ENCODE data around the gene PTOV1.
"Not testable (repeated sequence)": the region's sequence is repeated elsewhere in the genome, so short reads cannot be mapped to it uniquely, and the experiment has no call there.

PTOV1 gene

DNA sequence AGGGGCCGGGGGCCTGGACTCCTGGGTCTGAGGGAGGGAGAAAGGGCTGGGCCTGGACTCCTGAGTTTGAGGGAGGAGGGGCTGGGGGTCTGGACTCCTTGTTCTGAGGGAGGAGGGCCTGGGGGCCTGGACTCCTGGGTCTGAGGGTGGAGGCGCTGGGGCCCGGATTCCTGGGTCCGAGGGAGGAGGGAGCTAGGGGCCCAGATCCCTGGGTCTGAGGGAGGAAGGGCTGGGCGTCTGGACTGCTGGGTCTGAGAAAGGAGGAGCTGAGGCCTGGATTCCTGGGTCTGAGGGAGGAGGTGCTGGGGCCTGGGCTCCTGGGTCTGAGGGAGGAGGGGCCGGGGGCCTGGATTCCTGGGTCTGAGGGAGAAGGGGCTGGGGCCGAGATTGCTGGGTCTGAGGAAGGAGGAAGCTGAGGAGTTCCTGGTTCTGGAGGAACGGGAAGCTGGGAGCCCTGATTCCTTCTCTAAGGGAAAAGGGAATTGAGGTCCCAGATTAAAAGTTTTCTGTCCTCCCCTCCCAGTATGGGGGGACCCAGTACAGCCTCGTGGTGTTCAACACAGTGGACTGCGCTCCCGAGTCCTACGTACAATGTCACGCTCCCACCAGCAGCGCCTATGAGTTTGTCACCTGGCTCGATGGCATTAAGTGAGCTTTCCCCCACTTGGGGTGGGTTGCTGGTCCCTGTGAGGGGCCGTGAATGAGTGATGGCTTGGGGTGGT, 32.1 kb upstream of the PTOV1 start:
- DNase-seq: no peak

- not testable (repeated sequence) for DNase-seq
These were observed 31.4 kb upstream of the PTOV1 start for GRCh38 chr19:49819452-49820115.

DNA sequence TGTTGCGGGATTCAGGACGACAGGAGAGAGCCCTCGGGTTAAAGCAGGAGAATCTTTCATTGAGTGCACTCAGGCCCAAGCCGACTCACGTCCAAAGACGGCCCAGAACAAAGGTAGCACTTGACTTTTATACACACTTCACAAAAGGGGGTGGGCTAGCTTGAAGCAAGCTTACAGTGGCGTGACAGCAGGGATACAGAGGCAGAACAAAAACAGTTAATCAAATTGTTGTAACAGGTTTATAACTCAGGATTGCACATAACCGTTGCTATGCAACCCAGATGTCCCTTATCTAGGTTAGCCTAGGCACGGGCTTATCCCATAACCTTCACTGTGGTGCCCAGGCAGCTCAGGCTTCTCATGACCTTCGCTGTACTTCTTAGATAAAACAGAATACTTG, 30.8 kb upstream of the PTOV1 start:
- DNase-seq: no peak

DNA sequence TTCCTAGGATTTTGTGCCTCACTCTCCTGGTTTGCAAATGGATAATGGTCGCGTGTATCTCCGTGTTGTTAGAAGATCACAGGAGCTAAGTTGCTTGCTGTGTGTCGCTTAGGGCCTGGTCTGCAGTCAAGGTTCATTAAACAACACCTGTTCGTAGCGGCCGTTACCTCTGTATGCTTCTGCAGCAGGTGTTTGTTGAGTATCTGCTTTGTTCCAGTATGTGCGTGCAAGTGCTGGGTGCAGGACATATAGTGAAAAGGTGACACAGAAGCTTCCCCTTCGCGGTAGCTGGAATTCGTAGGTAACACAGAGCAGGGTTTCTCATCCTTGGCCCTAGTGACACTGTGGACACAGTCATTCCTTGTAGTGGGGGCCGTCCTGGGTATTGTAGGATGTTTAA, 27.5 kb upstream of the PTOV1 start:
- DNase-seq: no peak

- DNase-seq: no peak
These were observed 26.3 kb upstream of the PTOV1 start for GRCh38 chr19:49824662-49825061.

DNA sequence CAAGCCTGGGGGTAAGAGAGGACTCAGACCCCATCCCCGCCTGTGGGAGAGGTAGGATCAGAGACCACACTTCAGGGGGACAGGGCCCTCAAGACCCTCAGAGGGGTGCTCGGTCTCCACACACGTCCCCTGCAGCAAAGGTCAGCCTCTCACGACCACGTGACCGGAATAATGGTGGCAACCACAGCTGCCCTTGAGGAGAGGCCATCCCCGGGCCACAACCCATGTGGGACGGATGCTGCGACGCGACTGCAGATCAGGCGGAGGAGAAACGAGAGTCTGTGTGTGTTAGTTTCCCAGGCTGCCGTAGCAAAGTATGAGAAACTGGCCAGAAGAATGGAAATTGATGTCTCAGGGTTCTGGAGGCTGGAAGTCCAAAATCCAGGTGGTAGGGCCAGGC, 23.9 kb upstream of the PTOV1 start:
- DNase-seq: no peak

DNA sequence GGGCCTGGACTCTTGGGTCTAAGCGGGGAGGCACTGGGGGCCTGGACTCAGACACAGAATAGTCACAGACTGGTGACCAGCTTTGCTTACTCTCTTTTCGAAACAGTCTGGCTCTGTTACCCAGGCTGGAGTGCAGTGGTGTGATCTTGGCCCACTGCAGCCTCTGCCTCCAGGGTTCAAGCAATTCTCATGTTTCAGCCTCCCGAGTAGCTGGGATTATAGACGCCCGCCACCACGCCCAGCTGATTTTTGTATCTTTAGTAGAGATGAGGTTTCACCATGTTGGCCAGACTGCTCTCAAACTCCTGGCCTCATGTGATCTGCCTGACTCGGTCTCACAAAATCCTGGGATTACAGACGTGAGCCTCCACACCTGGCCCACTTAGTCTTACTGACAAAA, 21.8 kb upstream of the PTOV1 start:
- no peak for DNase-seq

- DNase-seq: no peak
These were observed 21.2 kb upstream of the PTOV1 start for GRCh38 chr19:49829721-49830120.

DNA sequence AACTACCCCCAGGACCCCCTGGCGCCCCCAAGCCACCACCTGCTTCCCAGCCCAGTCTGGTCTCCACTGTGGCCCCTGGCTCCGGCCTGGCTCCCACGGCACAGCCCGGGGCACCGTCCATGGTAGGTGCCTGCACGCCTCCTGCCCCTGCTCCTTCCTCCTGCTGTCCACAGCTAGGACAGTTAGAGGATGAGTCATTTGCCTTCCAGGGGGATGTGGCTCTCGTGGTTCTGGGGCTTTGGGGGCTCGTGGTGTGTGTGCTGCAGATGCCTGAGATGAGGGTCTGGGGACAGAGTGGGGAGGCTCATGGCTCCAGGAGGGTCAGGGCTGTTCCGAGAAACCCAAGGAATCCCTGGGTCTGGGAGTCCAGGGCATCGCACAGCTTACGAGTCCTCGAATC, 20.2 kb upstream of the PTOV1 start:
- DNase-seq: no peak

DNA sequence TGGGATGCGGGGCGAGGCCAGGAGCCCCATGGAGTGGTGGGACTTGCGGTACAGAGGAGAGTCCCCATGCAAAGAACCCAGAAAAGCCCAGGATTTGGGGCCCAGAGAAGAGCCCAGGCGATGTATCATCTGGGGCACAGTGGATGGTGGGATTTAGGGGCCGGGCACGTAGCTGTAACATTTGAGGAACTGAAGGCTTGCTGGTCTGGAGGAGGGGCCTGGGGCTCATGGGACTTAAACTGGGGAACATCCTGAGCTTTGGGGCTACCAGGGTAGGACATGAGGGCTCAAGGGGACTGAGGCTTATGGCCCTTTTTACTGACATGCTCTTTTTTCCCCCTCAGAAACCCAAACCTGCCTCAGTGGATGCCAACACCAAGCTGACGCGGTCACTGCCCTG, 19.4 kb upstream of the PTOV1 start:
- no peak for DNase-seq

DNA sequence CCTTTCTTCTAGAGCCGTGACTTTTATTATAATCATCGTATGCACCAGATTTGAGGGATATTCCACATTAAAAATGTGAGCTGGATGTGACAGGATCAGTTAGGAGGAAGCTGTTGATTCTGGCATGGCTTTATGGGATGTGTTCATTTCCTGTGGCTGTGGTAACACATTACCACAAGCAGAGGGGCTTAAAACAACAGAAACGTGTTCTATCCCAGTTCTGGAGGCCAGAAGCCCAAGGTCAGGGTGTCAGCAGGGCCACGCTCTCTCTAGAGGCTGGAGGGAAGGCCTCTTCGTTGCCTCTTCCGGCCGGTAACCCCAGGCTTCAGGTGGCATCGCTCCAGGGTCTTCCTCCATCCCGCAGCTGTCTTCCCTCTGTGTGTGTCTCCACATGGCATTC, 18.4 kb upstream of the PTOV1 start:
- no peak for DNase-seq

GRCh38 chr19:49833599-49833998, 17.4 kb upstream of the PTOV1 start:
- no peak for DNase-seq

DNA sequence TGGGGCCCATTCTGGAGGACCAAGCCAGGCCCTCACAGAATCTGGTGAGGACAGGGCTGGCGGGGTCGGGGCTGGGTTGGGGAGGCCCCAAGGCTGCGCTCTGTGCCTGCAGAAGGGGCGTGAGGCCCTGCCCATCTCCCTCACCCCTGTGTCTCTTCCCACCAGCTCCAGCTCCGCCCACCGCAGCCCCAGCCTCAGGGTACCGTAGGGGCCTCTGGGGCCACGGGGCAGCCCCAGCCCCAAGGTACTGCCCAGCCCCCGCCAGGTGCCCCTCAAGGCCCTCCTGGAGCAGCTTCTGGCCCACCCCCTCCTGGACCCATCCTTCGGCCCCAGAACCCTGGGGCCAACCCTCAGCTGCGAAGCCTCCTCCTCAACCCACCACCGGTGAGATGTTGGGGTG, 15.4 kb upstream of the PTOV1 start:
- no peak for DNase-seq

DNA sequence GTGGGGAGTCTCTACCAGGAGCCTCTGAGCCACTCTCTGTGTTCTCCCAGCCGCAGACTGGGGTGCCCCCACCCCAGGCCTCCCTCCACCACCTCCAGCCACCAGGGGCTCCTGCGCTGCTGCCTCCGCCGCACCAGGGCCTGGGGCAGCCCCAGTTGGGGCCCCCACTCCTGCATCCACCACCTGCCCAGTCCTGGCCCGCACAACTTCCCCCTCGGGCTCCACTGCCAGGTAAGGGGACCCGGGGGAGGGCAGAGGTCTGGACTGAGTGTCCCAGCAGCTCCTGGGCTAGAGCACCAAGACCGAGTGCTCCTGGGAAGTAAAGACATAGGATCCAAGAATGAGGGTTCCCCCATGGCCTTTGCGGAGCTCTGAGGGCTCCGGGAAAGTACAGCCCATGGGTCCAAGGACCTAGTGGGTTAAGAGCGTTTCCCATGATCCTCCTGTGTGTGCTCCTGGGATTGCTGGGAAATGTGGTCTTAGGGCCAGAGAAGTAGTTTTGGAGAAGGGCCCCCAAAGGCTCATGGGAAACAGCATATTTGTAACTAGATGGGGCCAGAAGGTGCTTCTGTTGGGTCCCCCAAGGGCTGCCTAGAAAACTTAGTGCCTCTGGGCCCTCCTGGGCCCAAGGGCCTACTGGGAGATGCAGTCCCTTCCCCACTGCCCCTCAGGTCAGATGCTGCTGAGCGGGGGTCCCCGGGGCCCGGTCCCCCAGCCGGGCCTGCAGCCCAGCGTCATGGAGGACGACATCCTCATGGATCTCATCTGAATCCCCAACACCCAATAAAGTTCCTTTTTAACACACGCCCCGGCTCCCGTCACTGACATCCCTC, 14.6 kb upstream of the PTOV1 start:
- DNase-seq: no peak

DNA sequence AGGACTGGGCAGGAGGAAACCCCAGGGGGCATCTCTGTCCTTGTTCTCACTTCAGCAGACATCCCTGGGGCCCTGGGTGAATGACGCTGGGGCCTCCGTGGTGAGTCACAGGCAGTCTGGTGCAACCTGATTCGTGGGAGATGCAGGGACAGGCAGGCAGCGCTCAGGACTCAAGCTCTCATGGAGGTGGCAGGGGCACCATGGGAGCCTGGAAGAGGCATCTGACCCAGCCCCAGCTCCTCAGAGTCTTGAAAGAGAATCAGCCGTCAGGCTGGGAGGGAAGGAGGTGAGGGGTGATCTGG, 14.0 kb upstream of the PTOV1 start:
- no peak for DNase-seq

GRCh38 chr19:49837425-49837824, 13.5 kb upstream of the PTOV1 start:
- no peak for DNase-seq

DNA sequence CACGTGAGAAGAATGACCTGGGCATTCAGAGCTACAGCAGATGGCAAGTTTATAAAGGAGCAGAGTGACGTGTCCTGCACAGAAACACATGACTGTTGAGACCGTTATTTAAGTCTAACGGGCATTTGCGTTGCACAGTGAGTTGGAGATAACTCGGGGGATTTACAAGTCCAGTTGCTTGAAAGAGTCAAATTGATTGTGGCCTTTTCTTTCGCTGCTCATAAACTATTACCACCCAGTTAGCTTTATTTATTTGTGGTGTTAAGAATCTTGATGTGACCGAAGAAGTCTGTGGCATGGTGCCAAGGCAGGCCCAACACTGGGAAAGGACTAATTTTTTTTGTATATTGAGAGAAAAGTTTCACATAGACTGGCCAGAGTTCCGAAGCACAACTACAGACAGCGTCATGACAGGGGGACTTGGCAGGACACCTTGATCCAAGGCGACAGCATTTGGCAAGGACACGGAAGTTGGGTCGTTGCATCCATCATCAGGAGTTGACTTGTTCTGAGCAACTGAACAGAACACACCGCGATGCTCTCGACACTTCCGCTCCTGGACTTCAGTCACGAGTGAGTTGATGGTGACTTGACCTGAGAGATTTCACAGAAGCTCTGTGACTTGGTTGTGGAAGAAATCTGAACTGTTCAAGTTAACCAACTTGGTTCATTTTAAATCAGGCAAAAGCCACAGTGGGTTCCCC, 11.9 kb upstream of the PTOV1 start:
- no peak for DNase-seq

GRCh38 chr19:49839713-49840112, 11.2 kb upstream of the PTOV1 start:
- DNase-seq: no peak

DNA sequence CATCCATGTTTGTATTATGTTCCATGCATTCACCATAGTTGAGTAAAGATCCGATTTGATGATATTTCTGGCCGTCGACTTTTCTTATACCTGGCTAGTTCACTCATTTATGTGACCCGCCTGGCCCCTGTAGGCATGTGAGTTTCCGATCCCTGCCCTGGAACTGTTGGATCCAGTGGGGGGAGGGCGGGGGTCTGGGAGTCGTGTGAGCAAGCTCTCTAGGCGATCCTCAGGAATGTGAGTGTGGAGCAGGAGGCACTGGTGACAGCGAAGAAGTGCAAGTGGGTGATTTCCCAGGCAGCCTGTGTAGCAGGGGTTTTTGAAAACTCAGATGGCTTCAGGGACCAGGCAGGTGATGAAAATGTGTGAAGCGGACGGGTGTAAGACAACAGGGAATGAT, 10.6 kb upstream of the PTOV1 start:
- no peak for DNase-seq

DNA sequence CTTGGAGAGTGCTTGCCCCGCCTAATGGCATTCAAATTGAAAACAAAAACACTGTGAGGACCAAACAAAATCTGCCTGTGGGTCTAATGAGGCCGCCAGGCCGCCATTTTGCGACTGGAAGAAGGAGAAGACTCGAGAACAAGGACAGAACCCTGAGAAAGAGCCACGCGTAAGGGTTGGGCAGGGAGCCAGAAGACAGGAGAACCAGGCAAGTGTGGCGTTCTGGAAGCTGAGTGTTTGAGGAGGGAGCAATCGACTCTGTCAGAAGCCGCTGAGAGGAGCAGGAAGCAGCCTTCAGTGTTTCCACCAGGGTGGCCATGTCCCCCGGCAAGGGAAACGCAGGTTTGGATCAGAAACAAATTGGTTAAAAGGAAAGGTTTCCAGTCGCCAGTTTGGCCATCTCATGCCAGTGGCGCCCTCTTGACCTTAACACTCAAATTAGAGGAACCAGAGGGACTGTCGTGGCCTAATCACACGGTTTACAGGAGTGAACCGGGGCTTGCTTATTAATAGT, 10.2 kb upstream of the PTOV1 start:
- DNase-seq: no peak

GRCh38 chr19:49843265-49843664, 7.7 kb upstream of the PTOV1 start:
- DNase-seq: no peak

GRCh38 chr19:49844138-49845095, 6.5 kb upstream of the PTOV1 start:
- DNase-seq: no peak

Data from stimulated activated CD4-positive, alpha-beta T cell treated with anti-CD3 and anti-CD28 coated beads, Interleukin-2, amount 100 ng/mL, for 24 hours (primary cell).